MG63 (cell line): ENCODE results near the gene FAM210B. TPM values are rescaled to one million over a fixed set of nuclear protein-coding genes. Genes with fewer than 3 reads are reported as not detected.
"Not testable (repeated sequence)": the region's sequence is repeated elsewhere in the genome, so short reads cannot be mapped to it uniquely, and the experiment has no call there.

Experiments
- DNase-seq: peaks from one replicate; pipeline ENCODE4 v3.0.0-alpha.2; 2020
- H3K27me3 ChIP-seq: fragments of 250-450 bp; sonication (Bioruptor Pico); 2 replicates; pipeline ENCODE4 v1.5.1; 2020; ENCODE audit warnings: mild to moderate bottlenecking, moderate library complexity
- H3K36me3 ChIP-seq: fragments of 250-450 bp; sonication (Bioruptor Pico); 2 replicates; pipeline ENCODE4 v1.5.1; 2020; ENCODE audit warnings: mild to moderate bottlenecking, moderate library complexity
- H3K4me3 ChIP-seq: fragments of 250-450 bp; sonication (Bioruptor Pico); 2 replicates; pipeline ENCODE4 v1.5.1; 2020; ENCODE audit warnings: mild to moderate bottlenecking, moderate library complexity
- H3K9me3 ChIP-seq: fragments of 250-450 bp; sonication (Bioruptor Pico); 2 replicates; pipeline ENCODE4 v1.5.1; 2020; ENCODE audit warnings: mild to moderate bottlenecking, moderate library complexity
- total RNA-seq: library from RNA; depleted of rRNA; stranded (reverse); fragments of >200 nt; shearing (Covaris generic); gene quantifications from 2 replicates; pipeline ENCODE4 v1.2.3, GENCODE V29; 2014; ENCODE audit warnings: low replicate concordance; rRNA removed

FAM210B gene
- 12.2 and 14.0 TPM in 2 replicates for total RNA-seq

- Histone ChIP-seq H3K9me3 (no peaks in the 10 kb centered on the region), H3K36me3 (peaks cover 20% of the 10 kb centered on the region), H3K27me3 (no peaks in the 10 kb centered on the region), H3K4me3 (peak within 1 kb of the TSS; percentile 71)
- DNase-seq, result peak; percentile 94
Measured at GRCh38 chr20:56358600-56359211, at the start of gene FAM210B. Gene FAM210B (plus strand): TSS chr20:56358974. CDS start chr20:56359006, 32 bp downstream.

GRCh38 chr20:56316051-56316450 lies 42.7 kb upstream of the FAM210B start:
- DNase-seq, result no peak
- no peak overlapping the region for H3K4me3 ChIP-seq
- H3K36me3 ChIP-seq, result no peaks in the 10 kb centered on the region
- H3K27me3 ChIP-seq, result no peaks in the 10 kb centered on the region
- H3K9me3 ChIP-seq, result no peaks in the 10 kb centered on the region

- H3K36me3 ChIP-seq, result no peaks in the 10 kb centered on the region
- no peak for DNase-seq
- no peaks in the 10 kb centered on the region for H3K9me3 ChIP-seq
- no peak overlapping the region for H3K4me3 ChIP-seq
- H3K27me3 ChIP-seq, result no peaks in the 10 kb centered on the region
Measured at GRCh38 chr20:56316483-56316882, 42.3 kb upstream of the FAM210B start.

GRCh38 chr20:56322681-56323080 lies 36.1 kb upstream of the FAM210B start:
- no peak overlapping the region for H3K4me3 ChIP-seq
- H3K9me3 ChIP-seq, result no peaks in the 10 kb centered on the region
- H3K27me3 ChIP-seq, result no peaks in the 10 kb centered on the region
- no peak for DNase-seq
- H3K36me3 ChIP-seq, result no peaks in the 10 kb centered on the region

- Histone ChIP-seq H3K36me3 (no peaks in the 10 kb centered on the region), H3K9me3 (no peaks in the 10 kb centered on the region), H3K27me3 (no peaks in the 10 kb centered on the region), H3K4me3 (no peak overlapping the region)
- no peak for DNase-seq
Measured at GRCh38 chr20:56323206-56323605, 35.6 kb upstream of the FAM210B start.

GRCh38 chr20:56323656-56324055 lies 35.1 kb upstream of the FAM210B start:
- Histone ChIP-seq H3K27me3 (no peaks in the 10 kb centered on the region), H3K9me3 (no peaks in the 10 kb centered on the region), H3K36me3 (no peaks in the 10 kb centered on the region), H3K4me3 (no peak overlapping the region)
- no peak for DNase-seq

GRCh38 chr20:56324806-56325205 lies 34.0 kb upstream of the FAM210B start:
- no peak overlapping the region for H3K4me3 ChIP-seq
- DNase-seq, result no peak
- no peaks in the 10 kb centered on the region for H3K9me3 ChIP-seq
- H3K36me3 ChIP-seq, result no peaks in the 10 kb centered on the region
- no peaks in the 10 kb centered on the region for H3K27me3 ChIP-seq

- Histone ChIP-seq H3K27me3 (no peaks in the 10 kb centered on the region), H3K36me3 (no peaks in the 10 kb centered on the region), H3K4me3 (no peak overlapping the region), H3K9me3 (no peaks in the 10 kb centered on the region)
- no peak for DNase-seq
Measured at GRCh38 chr20:56328861-56329260, 29.9 kb upstream of the FAM210B start.

- not testable (repeated sequence) for H3K9me3 ChIP-seq, H3K36me3 ChIP-seq, DNase-seq, H3K4me3 ChIP-seq, H3K27me3 ChIP-seq
Measured at GRCh38 chr20:56336709-56337108, 22.1 kb upstream of the FAM210B start.

- peaks cover 15% of the 10 kb centered on the region for H3K27me3 ChIP-seq
- DNase-seq, result no peak
- no peaks in the 10 kb centered on the region for H3K9me3 ChIP-seq
- no peak overlapping the region for H3K4me3 ChIP-seq
- no peaks in the 10 kb centered on the region for H3K36me3 ChIP-seq
Measured at GRCh38 chr20:56342783-56343182, 16.0 kb upstream of the FAM210B start.

- DNase-seq, result peak; percentile 47
- no peaks in the 10 kb centered on the region for H3K9me3 ChIP-seq
- H3K27me3 ChIP-seq, result peaks cover 15% of the 10 kb centered on the region
- H3K36me3 ChIP-seq, result no peaks in the 10 kb centered on the region
- H3K4me3 ChIP-seq, result no peak overlapping the region
Measured at GRCh38 chr20:56343861-56344381, 14.9 kb upstream of the FAM210B start.

- no peaks in the 10 kb centered on the region for H3K36me3 ChIP-seq
- no peak for DNase-seq
- no peaks in the 10 kb centered on the region for H3K9me3 ChIP-seq
- peaks cover 15% of the 10 kb centered on the region for H3K27me3 ChIP-seq
- H3K4me3 ChIP-seq, result no peak overlapping the region
Measured at GRCh38 chr20:56345911-56346310, 12.9 kb upstream of the FAM210B start.

- Histone ChIP-seq H3K27me3 (peaks cover 15% of the 10 kb centered on the region), H3K4me3 (no peak overlapping the region), H3K9me3 (no peaks in the 10 kb centered on the region), H3K36me3 (no peaks in the 10 kb centered on the region)
- no peak for DNase-seq
Measured at GRCh38 chr20:56347628-56348304, 11.0 kb upstream of the FAM210B start.

GRCh38 chr20:56348305-56348693 lies 10.5 kb upstream of the FAM210B start:
- Histone ChIP-seq H3K9me3 (no peaks in the 10 kb centered on the region), H3K4me3 (no peak overlapping the region), H3K27me3 (peaks cover 10% of the 10 kb centered on the region), H3K36me3 (no peaks in the 10 kb centered on the region)
- DNase-seq, result no peak

- Histone ChIP-seq H3K4me3 (no peak overlapping the region), H3K36me3 (no peaks in the 10 kb centered on the region), H3K27me3 (peaks cover 5% of the 10 kb centered on the region), H3K9me3 (no peaks in the 10 kb centered on the region)
- no peak for DNase-seq
Measured at GRCh38 chr20:56348746-56349145, 10.0 kb upstream of the FAM210B start.

- no peaks in the 10 kb centered on the region for H3K27me3 ChIP-seq
- H3K9me3 ChIP-seq, result no peaks in the 10 kb centered on the region
- DNase-seq, result no peak
- H3K4me3 ChIP-seq, result no peak overlapping the region
- H3K36me3 ChIP-seq, result no peaks in the 10 kb centered on the region
Measured at GRCh38 chr20:56350842-56351241, 7.9 kb upstream of the FAM210B start.

GRCh38 chr20:56352345-56353055 lies 6.3 kb upstream of the FAM210B start:
- DNase-seq, result no peak
- no peaks in the 10 kb centered on the region for H3K9me3 ChIP-seq
- H3K4me3 ChIP-seq, result no peak overlapping the region
- H3K36me3 ChIP-seq, result no peaks in the 10 kb centered on the region
- no peaks in the 10 kb centered on the region for H3K27me3 ChIP-seq
